GM23338 (cell line): ENCODE data around the gene SAC3D1. TPM values are rescaled to one million over a fixed set of nuclear protein-coding genes. Genes with fewer than 3 reads are reported as not detected.

Experiments used
- ATAC-seq: fragments of 200-7000 bp; cut with Tn5 transposase; 3 replicates; pipeline ENCODE4 v1.9.1; 2020
- DNase-seq: peaks from one replicate; pipeline ENCODE4 v3.0.0-alpha.2; 2015; ENCODE audit warnings: low spot score
- H2AFZ ChIP-seq: fragments of 200-600 bp; sonication (generic); 2 replicates; pipeline ENCODE4 v1.8.0; 2016; ENCODE audit warnings: antibody characterized with exemption, mild to moderate bottlenecking, moderate library complexity
- H3F3A ChIP-seq: fragments of 200-600 bp; sonication (generic); replicated peaks from 2 replicates; pipeline ENCODE4 v1.8.0; 2017; ENCODE audit warnings: antibody characterized with exemption, mixed run types, low read depth
- H3K27ac ChIP-seq: fragments of 200-600 bp; sonication (generic); 2 replicates; pipeline ENCODE4 v1.6.1; 2016; ENCODE audit warnings: low read depth
- H3K27me3 ChIP-seq: fragments of 200-600 bp; sonication (generic); 2 replicates; pipeline ENCODE4 v1.8.0; 2016; ENCODE audit warnings: mild to moderate bottlenecking, mixed run types, moderate library complexity; ENCODE audit not compliant: insufficient read depth
- H3K36me3 ChIP-seq: fragments of 200-600 bp; sonication (generic); 2 replicates; pipeline ENCODE4 v1.8.0; 2016; ENCODE audit warnings: mild to moderate bottlenecking; ENCODE audit not compliant: insufficient read depth
- H3K4me1 ChIP-seq: fragments of 200-600 bp; sonication (generic); 2 replicates; pipeline ENCODE4 v1.8.0; 2016; ENCODE audit warnings: mild to moderate bottlenecking, moderate library complexity; ENCODE audit not compliant: insufficient read depth
- H3K4me2 ChIP-seq: fragments of 200-600 bp; sonication (generic); 2 replicates; pipeline ENCODE4 v1.7.1; 2017; ENCODE audit warnings: mixed run types
- H3K4me3 ChIP-seq: fragments of 200-600 bp; sonication (generic); 2 replicates; pipeline ENCODE4 v1.6.1; 2016; ENCODE audit warnings: mixed run types
- H3K79me2 ChIP-seq: fragments of 200-600 bp; sonication (generic); replicated peaks from 2 replicates; pipeline ENCODE4 v1.8.0; 2017; ENCODE audit warnings: mild to moderate bottlenecking; ENCODE audit not compliant: insufficient read depth
- H3K9me2 ChIP-seq: fragments of 200-600 bp; sonication (generic); 2 replicates; pipeline ENCODE4 v1.8.0; 2017; ENCODE audit not compliant: insufficient read depth
- H4K20me1 ChIP-seq: fragments of 200-600 bp; sonication (generic); replicated peaks from 2 replicates; pipeline ENCODE4 v1.8.0; 2017; ENCODE audit warnings: mild to moderate bottlenecking; ENCODE audit not compliant: insufficient read depth
- H3K27ac Mint-ChIP-seq: 2 replicates; pipeline ENCODE4 v1.8.0; 2020; ENCODE audit warnings: inconsistent platforms, mild to moderate bottlenecking, moderate library complexity, mixed read lengths
- H3K27me3 Mint-ChIP-seq: 3 replicates; pipeline ENCODE4 v1.8.0; 2022; ENCODE audit warnings: low read depth, mild to moderate bottlenecking, moderate library complexity, mixed read lengths, inconsistent platforms; ENCODE audit not compliant: insufficient read depth, poor library complexity
- H3K36me3 Mint-ChIP-seq: 3 replicates; pipeline ENCODE4 v1.8.0; 2021; ENCODE audit warnings: low read depth, mild to moderate bottlenecking, inconsistent platforms, moderate library complexity, mixed read lengths
- H3K4me1 Mint-ChIP-seq: 3 replicates; pipeline ENCODE4 v1.8.0; 2020; ENCODE audit warnings: mild to moderate bottlenecking, inconsistent platforms, mixed read lengths
- H3K4me3 Mint-ChIP-seq: 3 replicates; pipeline ENCODE4 v1.8.0; 2021; ENCODE audit warnings: moderate library complexity, mild to moderate bottlenecking, inconsistent platforms, mixed read lengths
- H3K9me3 Mint-ChIP-seq: 3 replicates; pipeline ENCODE4 v1.8.0; 2020; ENCODE audit warnings: moderate library complexity, mild to moderate bottlenecking, inconsistent platforms, mixed read lengths
- CREB1 ChIP-seq: fragments of 250-450 bp; sonication (Bioruptor Pico); IDR thresholded peaks from 2 replicates; pipeline ENCODE4 v1.5.0; 2020; ENCODE audit warnings: low read depth, mild to moderate bottlenecking, moderate library complexity
- CTCF ChIP-seq, 2 experiments: fragments of 200-600 bp in 1 of 2; sonication (generic) in 1 of 2; conservative IDR thresholded peaks; 2 replicates each; pipeline versions ENCODE4 v1.5.1 to v1.6.1; 2016 to 2017; ENCODE audit warnings: antibody characterized with exemption in 2 of 2, low read depth in 2 of 2, mild to moderate bottlenecking in 2 of 2, moderate library complexity in 1 of 2
- ETS1 ChIP-seq: IDR thresholded peaks from 2 replicates; pipeline ENCODE4 v1.6.1; 2016; ENCODE audit warnings: antibody characterized with exemption
- EZH2 ChIP-seq: fragments of 200-600 bp; sonication (generic); IDR thresholded peaks from one replicate; pipeline ENCODE4 v1.8.0; 2017; ENCODE audit warnings: antibody characterized with exemption, mild to moderate bottlenecking, low read depth; ENCODE audit not compliant: unreplicated experiment
- EZH2phosphoT487 ChIP-seq: fragments of 200-600 bp; sonication (generic); IDR thresholded peaks from one replicate; pipeline ENCODE4 v1.8.1; 2018; ENCODE audit warnings: antibody characterized with exemption; ENCODE audit not compliant: unreplicated experiment
- NANOG ChIP-seq: IDR thresholded peaks from 2 replicates; pipeline ENCODE4 v1.6.1; 2016; ENCODE audit warnings: antibody characterized with exemption, borderline replicate concordance
- REST ChIP-seq: IDR thresholded peaks from one replicate; pipeline ENCODE4 v1.6.1; 2018; ENCODE audit warnings: antibody characterized with exemption; ENCODE audit not compliant: unreplicated experiment
- ZNF114 ChIP-seq: fragments of 250-450 bp; sonication (Bioruptor Pico); IDR thresholded peaks from 2 replicates; pipeline ENCODE4 v1.5.0; 2020; ENCODE audit warnings: mild to moderate bottlenecking, moderate library complexity
- ZNF331 ChIP-seq: fragments of 250-450 bp; sonication (Bioruptor Pico); IDR thresholded peaks from 2 replicates; pipeline ENCODE4 v1.5.0; 2020; ENCODE audit warnings: low read depth, mild to moderate bottlenecking, moderate library complexity
- polyA plus RNA-seq: library from polyadenylated mRNA; unstranded; fragments of >200 nt; fragmentation: Nextera tagmentation; extraction: Ambion mirVana; gene quantifications from 2 replicates; pipeline ENCODE4 v1.2.1, GENCODE V29; 2016
- total RNA-seq: library from RNA; depleted of rRNA; stranded (reverse); fragments of >200 nt; shearing (Covaris generic); gene quantifications from 2 replicates; pipeline ENCODE4 v1.2.3, GENCODE V29; 2014

The SAC3D1 gene
- total and polyA plus RNA-seq, 2 experiments from 2014 or later: 21.6 to 30.3 TPM

GRCh38 chr11:65057526-65057925, 16.5 kb downstream of the SAC3D1 start:
- Histone ChIP-seq H3K27ac (no peak overlapping the region), H3K4me2 (no peak overlapping the region), H3K79me2 (no peaks in the 10 kb centered on the region), H3K9me2 (no peaks in the 10 kb centered on the region), H3K4me3 (no peak overlapping the region), H3K27me3 (no peaks in the 10 kb centered on the region), H3K4me1 (no peaks in the 10 kb centered on the region), H2AFZ (no peak overlapping the region), H3K36me3 (no peaks in the 10 kb centered on the region), H4K20me1 (no peaks in the 10 kb centered on the region), H3F3A (no peaks in the 10 kb centered on the region)
- Mint-ChIP-seq H3K27me3 (peaks cover 9% of the 10 kb centered on the region), H3K36me3 (no peaks in the 10 kb centered on the region), H3K27ac (no peak overlapping the region), H3K9me3 (no peaks in the 10 kb centered on the region), H3K4me1 (peaks cover 2% of the 10 kb centered on the region), H3K4me3 (no peak overlapping the region)
- no peak for DNase-seq
- ATAC-seq: no peak
- TF ChIP-seq ZNF114 (no peak), ETS1 (no peak), EZH2phosphoT487 (no peak), NANOG (no peak), CREB1 (CRISPR knock-in tag) (no peak)

GRCh38 chr11:65058012-65058411, 17.0 kb downstream of the SAC3D1 start:
- Mint-ChIP-seq H3K27me3 (peaks cover 9% of the 10 kb centered on the region), H3K36me3 (no peaks in the 10 kb centered on the region), H3K9me3 (no peaks in the 10 kb centered on the region), H3K27ac (no peak overlapping the region), H3K4me3 (no peak overlapping the region), H3K4me1 (peaks cover 2% of the 10 kb centered on the region)
- no peaks in the 10 kb centered on the region for H3K79me2 ChIP-seq
- H2AFZ ChIP-seq: no peak overlapping the region
- H3K4me3 ChIP-seq: no peak overlapping the region
- H3K27ac ChIP-seq: no peak overlapping the region
- no peaks in the 10 kb centered on the region for H4K20me1 ChIP-seq
- H3F3A ChIP-seq: no peaks in the 10 kb centered on the region
- no peak for ATAC-seq
- no peaks in the 10 kb centered on the region for H3K27me3 ChIP-seq
- no peak overlapping the region for H3K4me2 ChIP-seq
- no peaks in the 10 kb centered on the region for H3K9me2 ChIP-seq
- no peak for DNase-seq
- H3K4me1 ChIP-seq: no peaks in the 10 kb centered on the region
- H3K36me3 ChIP-seq: no peaks in the 10 kb centered on the region
- no peak for TF ChIP-seq REST
- TF ChIP-seq EZH2: no peak
- TF ChIP-seq NANOG: no peak
- TF ChIP-seq CTCF (conservative IDR thresholded peaks at IDR 0.05; ENCODE audit: low read depth in 2 of 2): no peak
- no peak for TF ChIP-seq ETS1
- TF ChIP-seq EZH2phosphoT487: no peak
- no peak for TF ChIP-seq ZNF331 (CRISPR knock-in tag)
